HG03432 (cell line): Measurements from ENCODE around the gene ELF4.

Experiments used
- ATAC-seq: cut with Tn5 transposase; IDR thresholded peaks from one replicate; pipeline ENCODE4 v1.9.1; 2021; ENCODE audit warnings: mild to moderate bottlenecking, moderate library complexity; ENCODE audit not compliant: unreplicated experiment

ELF4 gene

GRCh38 chrX:130110379-130111219, at the start of gene ELF4:
Gene ELF4 (minus strand): TSS chrX:130110497. CDS start chrX:130081330, 29,167 bp downstream.
- peak; percentile 45 for ATAC-seq

GRCh38 chrX:130159776-130160175, 49.5 kb upstream of the ELF4 start:
- ATAC-seq, result no peak

GRCh38 chrX:130158311-130158710, 48.0 kb upstream of the ELF4 start:
- no peak for ATAC-seq

GRCh38 chrX:130155564-130155963, 45.3 kb upstream of the ELF4 start:
- ATAC-seq, result no peak

GRCh38 chrX:130147631-130148030, 37.3 kb upstream of the ELF4 start:
- no peak for ATAC-seq

GRCh38 chrX:130145123-130145522, 34.8 kb upstream of the ELF4 start:
- no peak for ATAC-seq

GRCh38 chrX:130144509-130144908, 34.2 kb upstream of the ELF4 start:
- ATAC-seq, result no peak

GRCh38 chrX:130139474-130140201, 29.3 kb upstream of the ELF4 start:
- ATAC-seq, result no peak

GRCh38 chrX:130136961-130137360, 26.7 kb upstream of the ELF4 start:
- no peak for ATAC-seq

- ATAC-seq, result no peak
Measured at GRCh38 chrX:130136496-130136895, 26.2 kb upstream of the ELF4 start.

- ATAC-seq, result no peak
Measured at GRCh38 chrX:130130990-130131389, 20.7 kb upstream of the ELF4 start.

GRCh38 chrX:130125091-130125874, 15.0 kb upstream of the ELF4 start:
- ATAC-seq, result no peak

- ATAC-seq, result no peak
Measured at GRCh38 chrX:130124577-130124976, 14.3 kb upstream of the ELF4 start.

- no peak for ATAC-seq
Measured at GRCh38 chrX:130121505-130121800, 11.2 kb upstream of the ELF4 start.

- peak; percentile 81 for ATAC-seq
Measured at GRCh38 chrX:130120746-130121504, 10.6 kb upstream of the ELF4 start.

- ATAC-seq, result peak; percentile 50
Measured at GRCh38 chrX:130120321-130120731, 10.0 kb upstream of the ELF4 start.

- no peak for ATAC-seq
Measured at GRCh38 chrX:130119312-130119898, 9.1 kb upstream of the ELF4 start.

GRCh38 chrX:130118441-130119311, 8.4 kb upstream of the ELF4 start:
- ATAC-seq, result no peak

- ATAC-seq, result no peak
Measured at GRCh38 chrX:130117166-130117565, 6.9 kb upstream of the ELF4 start.
